GM19023 (cell line): ENCODE measurements around the gene IGF1.

ENCODE experiments used
- ATAC-seq: cut with Tn5 transposase; IDR thresholded peaks from one replicate; pipeline ENCODE4 v1.9.1; 2021; ENCODE audit warnings: mild to moderate bottlenecking, moderate library complexity; ENCODE audit not compliant: unreplicated experiment

The IGF1 gene

DNA sequence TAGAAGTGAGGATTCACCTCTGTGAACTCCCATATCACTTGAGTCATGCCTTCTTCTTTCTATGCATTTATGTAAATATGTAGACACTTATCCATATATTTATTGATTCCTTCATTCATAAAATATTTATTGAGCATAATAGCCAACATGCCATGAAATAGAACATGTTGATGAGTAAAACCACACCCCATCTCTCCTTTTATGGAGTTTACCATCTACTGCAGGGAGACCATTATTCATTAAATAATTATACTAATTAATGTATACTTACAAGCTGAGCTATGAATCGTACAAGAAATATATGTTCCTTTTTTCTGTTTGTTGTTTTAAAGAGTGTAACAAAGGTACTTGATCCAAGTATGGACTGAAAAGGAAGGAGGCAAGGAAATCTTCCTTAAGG lies 17.4 kb upstream of the IGF1 start:
- ATAC-seq: no peak

- ATAC-seq: no peak
Measured at GRCh38 chr12:102496591-102496990, 16.2 kb upstream of the IGF1 start.

- ATAC-seq: no peak
Measured at GRCh38 chr12:102487226-102487625, 6.9 kb upstream of the IGF1 start.

- no peak for ATAC-seq
Measured at GRCh38 chr12:102486153-102486552, 5.8 kb upstream of the IGF1 start.

DNA sequence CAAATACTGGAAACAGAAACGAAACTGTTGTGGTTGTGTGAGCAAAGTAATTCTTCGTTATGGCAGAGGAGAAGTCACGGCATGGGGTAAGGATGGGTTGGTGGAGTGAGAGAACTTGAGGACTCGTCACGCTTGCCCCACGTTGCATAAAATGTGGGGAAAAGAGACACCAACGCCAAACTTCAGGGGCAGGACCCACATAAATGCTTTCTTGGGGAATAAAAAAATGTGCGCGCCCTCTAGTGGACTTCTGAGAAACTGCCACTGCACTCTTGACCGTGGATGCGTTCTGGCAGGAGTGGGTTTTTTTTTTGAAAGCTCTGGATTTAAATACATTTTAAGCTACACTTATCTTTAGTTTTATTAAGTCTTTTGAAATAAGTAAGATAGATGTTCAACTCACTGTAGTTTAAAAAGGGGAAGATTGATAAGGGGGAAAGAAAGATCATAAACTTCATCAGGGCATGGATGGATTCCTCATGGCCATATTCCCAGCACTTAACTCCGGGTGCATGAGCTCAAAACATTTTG lies 4.1 kb upstream of the IGF1 start:
- peak; percentile 59 for ATAC-seq

DNA sequence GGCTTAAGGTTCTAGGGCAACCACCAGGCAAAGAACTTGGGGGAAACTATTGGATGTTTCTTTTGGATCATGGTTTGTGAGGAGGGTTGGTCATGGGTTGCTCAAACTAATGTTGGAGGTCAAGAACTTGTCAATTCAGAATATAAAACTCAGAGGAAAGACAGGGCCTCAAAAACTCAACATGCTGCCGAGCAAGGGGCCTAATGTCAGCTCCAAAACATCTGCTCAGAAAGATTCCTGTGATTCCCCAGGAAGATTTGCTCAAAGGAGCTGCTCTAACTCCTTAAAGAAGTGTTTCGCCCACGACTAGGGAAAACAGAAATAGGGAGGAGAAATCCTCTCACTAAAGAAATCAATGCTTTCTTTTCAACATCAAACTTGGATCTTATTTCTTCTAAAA lies 3.7 kb upstream of the IGF1 start:
- peak; percentile 31 for ATAC-seq

- ATAC-seq: peak; percentile 42
Measured at GRCh38 chr12:102483466-102483865, 3.1 kb upstream of the IGF1 start.

DNA sequence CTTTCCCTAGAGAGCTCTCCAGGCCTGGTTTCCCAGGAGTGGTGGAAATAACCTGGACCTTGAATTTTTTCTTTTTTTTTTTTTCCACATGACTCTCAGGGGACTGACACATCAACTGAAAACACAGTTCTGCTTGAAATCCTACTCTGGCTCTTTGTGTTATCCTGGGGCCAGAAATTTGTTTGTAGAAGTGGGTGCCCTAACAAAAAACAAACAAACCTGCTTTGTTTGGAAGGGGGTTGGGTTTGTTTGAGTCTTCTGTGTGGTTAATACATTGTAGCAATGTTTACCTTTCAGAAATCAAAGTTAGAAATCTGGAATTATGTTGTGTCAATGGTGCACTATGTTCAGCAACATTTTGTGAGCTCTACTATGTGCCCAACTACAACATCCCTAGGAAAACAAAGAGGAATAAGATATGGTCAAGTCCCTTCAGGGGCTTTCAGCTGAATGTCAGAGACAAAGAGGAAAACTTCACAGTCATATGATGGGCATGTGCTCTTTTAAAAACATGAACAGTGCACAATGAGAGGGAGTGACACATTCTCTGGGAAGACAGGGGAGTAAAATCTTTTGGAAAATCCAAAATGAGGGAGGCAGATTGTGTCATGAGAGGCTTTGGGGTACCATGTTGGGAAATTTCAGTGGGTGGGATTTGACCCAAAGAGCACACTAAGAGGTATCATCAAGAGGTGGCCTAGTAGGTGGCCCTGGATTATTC lies 1.5 kb upstream of the IGF1 start:
- ATAC-seq: no peak

DNA sequence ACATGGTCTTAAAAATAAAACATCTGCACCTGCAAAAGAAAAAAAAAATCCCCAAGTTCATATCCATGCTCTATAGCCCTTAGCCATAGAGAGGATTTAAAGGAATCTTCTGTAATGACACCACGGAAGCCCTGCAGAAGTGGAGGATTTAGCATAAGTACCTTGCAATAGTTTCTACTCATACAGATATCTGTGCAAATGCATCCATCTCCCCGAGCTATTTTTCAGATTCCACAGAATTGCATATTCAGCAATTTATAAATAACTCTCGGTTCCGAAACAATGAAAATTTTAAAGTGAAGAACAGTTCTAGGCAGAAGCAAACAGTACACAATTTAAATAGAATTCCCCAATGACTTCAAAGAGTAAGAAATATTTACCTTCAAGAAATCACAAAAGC lies 424 bp downstream of the IGF1 start:
- ATAC-seq: no peak

DNA sequence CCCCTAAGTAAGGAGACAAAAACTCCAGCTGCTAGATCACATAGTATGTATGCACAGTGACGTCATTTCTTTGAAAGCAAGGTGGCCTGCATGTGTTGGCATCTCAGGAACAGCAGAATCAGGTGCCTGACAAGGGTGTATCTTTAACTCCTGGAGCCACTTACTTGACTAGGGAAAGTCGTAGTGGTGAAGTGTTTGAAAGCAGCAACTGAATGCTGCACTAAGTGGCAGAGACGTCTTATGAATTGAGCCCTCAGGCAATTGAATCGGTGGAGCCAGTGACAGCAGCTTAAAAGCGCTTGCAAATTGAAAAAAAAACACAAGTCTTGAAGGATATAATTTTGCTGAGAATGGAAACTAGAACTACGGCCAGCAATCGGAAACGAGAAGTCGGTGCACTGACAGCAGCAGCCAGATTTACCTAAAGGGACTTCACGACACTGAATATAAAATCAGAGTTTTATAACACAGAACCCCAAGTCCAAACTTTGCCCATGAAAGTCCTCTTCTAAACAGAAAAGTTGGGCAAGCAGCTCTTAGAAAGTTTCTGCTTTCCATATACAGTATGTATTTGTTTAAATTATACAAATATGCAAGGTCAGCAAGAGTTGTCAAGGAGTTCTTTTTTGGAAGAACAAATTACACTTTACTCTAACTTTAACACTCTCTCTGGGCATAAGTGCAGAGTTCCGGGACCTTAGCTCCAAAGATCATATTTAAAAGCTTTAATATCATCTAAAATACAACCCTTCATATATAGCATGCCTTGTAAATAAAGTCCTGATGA lies 1.1 kb downstream of the IGF1 start:
- ATAC-seq: peak; percentile 34

- ATAC-seq: peak; percentile 61
Measured at GRCh38 chr12:102478405-102479098, 1.8 kb downstream of the IGF1 start.

DNA sequence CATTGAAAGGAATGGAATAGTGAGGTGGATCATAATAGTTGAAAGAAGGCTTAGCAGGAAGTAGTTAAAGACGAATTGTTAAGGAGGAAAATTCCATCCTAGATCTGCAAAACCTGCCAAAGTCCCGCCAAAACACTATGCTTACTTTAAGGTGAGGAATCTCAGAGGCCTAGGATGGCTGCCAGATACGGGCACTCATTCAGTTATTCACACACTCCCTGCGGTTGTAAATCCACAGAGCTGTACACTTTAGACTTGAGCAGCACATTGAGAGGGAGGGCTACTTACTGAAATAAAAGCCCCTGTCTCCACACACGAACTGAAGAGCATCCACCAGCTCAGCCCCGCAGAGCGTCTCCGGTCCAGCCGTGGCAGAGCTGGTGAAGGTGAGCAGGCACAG lies 5.0 kb downstream of the IGF1 start:
- no peak for ATAC-seq

DNA sequence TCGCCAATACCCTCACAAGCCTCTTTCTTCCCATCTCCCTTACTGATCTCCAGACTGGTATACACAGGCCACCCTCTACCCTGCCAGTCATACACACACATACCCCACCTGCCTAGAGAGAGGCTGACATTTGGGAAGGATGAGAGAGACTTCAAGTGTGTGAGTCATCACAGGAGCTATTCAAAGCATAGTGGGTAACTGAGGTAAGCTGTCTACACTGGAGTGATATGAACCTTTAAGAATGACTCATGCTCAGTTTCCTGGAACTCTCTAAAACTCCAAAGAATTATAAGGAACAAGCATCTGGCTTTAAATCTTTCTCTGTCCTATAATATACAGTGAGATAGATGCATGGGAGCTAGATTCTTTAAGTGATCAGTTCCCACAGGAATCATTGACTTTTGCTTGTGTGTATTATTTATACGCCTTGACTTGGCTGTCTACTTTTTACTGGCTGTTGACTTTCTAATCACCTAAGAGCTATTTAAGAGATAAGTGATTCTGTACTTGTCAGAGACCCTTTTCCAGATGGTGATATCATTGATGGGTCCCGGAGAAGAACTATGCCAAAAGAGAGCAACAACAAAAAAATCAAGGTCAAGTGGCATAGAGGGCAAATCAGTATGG lies 5.8 kb downstream of the IGF1 start:
- no peak for ATAC-seq

DNA sequence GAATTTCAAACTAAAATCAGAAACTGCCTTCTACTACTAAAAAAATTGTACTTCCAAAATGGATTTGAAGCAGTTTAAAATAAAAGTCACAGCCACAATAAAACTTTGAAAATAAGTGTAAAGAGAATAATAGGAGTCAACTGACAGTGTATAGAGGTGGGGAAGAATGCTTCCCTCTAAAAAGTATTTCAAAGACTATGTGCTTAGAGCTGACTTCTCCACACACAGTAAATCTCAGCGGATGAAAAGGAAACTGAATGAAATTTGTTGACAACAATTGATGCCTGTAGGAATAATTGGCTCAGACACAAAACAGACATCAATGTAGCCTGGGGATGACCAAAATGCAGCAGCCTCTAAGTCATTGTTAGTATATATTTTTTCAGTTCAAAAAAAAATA lies 7.9 kb downstream of the IGF1 start:
- no peak for ATAC-seq

GRCh38 chr12:102471556-102471955 lies 8.8 kb downstream of the IGF1 start:
- no peak for ATAC-seq

GRCh38 chr12:102470945-102471344 lies 9.4 kb downstream of the IGF1 start:
- no peak for ATAC-seq

- ATAC-seq: no peak
Measured at GRCh38 chr12:102468261-102468915, 12.0 kb downstream of the IGF1 start.

GRCh38 chr12:102465762-102466560 lies 14.4 kb downstream of the IGF1 start:
- no peak for ATAC-seq

GRCh38 chr12:102463659-102464249 lies 16.6 kb downstream of the IGF1 start:
- no peak for ATAC-seq
